Measurements from ENCODE around the gene DELE1.
A peak's percentile ranks its signal among the peaks of the same experiment; 100 is the strongest.

DELE1 gene, protein sequence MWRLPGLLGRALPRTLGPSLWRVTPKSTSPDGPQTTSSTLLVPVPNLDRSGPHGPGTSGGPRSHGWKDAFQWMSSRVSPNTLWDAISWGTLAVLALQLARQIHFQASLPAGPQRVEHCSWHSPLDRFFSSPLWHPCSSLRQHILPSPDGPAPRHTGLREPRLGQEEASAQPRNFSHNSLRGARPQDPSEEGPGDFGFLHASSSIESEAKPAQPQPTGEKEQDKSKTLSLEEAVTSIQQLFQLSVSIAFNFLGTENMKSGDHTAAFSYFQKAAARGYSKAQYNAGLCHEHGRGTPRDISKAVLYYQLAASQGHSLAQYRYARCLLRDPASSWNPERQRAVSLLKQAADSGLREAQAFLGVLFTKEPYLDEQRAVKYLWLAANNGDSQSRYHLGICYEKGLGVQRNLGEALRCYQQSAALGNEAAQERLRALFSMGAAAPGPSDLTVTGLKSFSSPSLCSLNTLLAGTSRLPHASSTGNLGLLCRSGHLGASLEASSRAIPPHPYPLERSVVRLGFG

DNA sequence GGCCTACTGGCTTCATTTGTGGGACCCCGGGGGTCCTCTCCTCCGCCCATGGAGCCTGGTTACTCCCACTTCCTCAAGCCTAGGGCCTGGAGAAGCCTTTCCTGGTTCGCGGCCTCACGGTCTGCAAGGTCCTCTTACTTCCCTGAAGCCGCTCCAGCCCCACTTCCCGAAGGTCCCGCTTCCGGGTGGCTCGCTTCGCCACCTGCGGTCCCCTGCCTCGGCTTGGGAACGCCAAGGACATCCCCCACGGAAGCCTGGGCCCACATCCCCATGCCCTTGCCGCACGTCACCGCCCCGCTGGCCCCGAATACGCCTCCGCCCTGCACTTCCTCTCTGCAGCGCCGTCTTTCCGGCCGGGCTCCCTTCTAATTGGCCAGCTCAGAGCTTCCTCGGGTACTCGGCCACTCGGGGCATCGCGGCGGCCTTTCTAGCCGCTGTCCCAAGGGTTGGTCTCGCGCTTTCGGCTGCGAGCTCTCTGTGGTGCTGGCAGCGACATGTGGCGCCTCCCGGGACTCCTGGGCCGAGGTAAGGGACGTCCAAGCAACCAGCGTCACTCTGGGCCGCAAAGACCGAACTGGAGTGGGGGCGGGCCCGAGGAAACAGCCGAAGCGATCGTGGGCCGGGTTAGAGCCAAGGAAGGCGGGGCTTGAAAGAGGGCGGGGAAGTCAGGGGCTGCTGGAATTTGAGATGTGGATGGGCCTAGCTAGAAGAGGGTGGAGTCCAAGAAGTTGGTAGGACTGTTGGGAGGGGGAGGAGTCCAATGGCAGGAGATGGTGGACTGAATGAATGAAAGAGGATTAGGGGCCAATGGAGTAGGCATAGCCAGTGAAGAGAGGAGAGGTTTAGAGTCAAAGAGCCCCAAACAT lies at the start of gene DELE1:
DELE1 (plus strand) TSS at position 424 of the 866 bp plus-strand sequence; CDS start at position 495, 71 bp downstream.
- peak within 1 kb of the TSS; percentile 70 for H3K4me3 ChIP-seq (ENCODE audit: control insufficient read depth, low read depth, low read length)
- TF ChIP-seq, protein P1, sequence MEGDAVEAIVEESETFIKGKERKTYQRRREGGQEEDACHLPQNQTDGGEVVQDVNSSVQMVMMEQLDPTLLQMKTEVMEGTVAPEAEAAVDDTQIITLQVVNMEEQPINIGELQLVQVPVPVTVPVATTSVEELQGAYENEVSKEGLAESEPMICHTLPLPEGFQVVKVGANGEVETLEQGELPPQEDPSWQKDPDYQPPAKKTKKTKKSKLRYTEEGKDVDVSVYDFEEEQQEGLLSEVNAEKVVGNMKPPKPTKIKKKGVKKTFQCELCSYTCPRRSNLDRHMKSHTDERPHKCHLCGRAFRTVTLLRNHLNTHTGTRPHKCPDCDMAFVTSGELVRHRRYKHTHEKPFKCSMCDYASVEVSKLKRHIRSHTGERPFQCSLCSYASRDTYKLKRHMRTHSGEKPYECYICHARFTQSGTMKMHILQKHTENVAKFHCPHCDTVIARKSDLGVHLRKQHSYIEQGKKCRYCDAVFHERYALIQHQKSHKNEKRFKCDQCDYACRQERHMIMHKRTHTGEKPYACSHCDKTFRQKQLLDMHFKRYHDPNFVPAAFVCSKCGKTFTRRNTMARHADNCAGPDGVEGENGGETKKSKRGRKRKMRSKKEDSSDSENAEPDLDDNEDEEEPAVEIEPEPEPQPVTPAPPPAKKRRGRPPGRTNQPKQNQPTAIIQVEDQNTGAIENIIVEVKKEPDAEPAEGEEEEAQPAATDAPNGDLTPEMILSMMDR (conservative IDR thresholded peaks at IDR 0.05; ENCODE audit: control insufficient read depth, insufficient read depth, low read depth, low read length) = no peak
- DNase-seq (ENCODE audit: low read depth) = peak; percentile 92

DNA sequence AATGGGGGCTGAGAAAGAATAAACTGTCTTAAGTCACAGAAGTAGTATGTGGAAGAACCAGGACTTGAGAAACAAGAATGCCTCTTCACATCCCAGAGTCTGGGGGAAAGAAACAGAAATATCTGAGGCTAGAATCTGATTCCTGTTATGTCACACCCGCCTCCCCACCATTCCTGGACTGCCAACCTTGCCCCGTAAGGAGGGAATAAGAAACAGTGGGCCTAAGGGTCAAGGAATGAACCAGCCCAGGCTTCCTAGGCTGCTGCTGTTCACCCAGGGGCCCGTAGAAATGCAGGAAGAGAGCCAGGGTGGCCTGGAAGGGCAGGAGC lies 49.8 kb upstream of the DELE1 start:
- TF ChIP-seq, protein P1 (conservative IDR thresholded peaks at IDR 0.05; ENCODE audit: control insufficient read depth, insufficient read depth, low read depth, low read length) = no peak
- H3K4me3 ChIP-seq (ENCODE audit: control insufficient read depth, low read depth, low read length) = no peak overlapping the region
- DNase-seq (ENCODE audit: low read depth) = no peak

DNA sequence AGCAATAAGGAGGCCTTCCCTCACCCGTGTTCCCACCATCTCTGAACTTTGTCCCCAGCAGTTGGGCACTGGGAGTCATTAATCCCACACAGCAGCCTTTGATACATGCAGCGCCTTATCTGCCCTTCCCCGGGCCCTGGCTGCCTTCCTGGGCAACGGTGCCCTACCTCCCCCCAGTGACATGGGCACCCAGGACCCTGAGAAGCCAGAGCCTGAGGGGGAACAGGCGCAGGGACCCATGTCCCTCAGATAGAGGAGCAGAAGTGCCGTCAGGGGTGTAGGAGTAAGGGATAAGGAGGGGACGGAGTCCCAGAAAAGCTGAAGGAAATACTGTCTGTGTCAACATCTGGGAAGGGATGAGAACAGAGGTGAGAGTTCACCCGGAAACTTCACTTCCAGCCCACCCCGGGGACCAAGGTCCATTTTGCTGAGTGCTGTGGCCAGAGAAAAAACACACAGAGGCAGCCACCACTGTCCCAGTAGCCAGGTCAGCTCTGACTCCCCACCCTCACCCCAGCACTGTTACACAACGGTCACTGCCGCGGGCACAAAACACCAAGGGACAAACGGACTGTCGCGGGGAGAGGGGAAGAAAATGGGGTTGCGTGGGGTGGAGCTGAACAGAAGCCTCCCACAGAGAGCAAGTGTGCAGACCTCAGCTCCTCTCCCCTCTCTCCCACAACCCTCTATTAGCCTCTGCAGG lies 49.3 kb upstream of the DELE1 start:
- DNase-seq (ENCODE audit: low read depth) = no peak

GRCh38 chr5:141875022-141875740 lies 48.5 kb upstream of the DELE1 start:
- no peak for DNase-seq (ENCODE audit: low read depth)
- H3K4me3 ChIP-seq (ENCODE audit: control insufficient read depth, low read depth, low read length) = no peak overlapping the region
- TF ChIP-seq, protein P1 (conservative IDR thresholded peaks at IDR 0.05; ENCODE audit: control insufficient read depth, insufficient read depth, low read depth, low read length) = no peak

More for the DNA sequence above, 49.3 kb upstream of the DELE1 start:
- TF ChIP-seq, protein P1 (conservative IDR thresholded peaks at IDR 0.05; ENCODE audit: control insufficient read depth, insufficient read depth, low read depth, low read length) = no peak
- H3K4me3 ChIP-seq (ENCODE audit: control insufficient read depth, low read depth, low read length) = no peak overlapping the region

DNA sequence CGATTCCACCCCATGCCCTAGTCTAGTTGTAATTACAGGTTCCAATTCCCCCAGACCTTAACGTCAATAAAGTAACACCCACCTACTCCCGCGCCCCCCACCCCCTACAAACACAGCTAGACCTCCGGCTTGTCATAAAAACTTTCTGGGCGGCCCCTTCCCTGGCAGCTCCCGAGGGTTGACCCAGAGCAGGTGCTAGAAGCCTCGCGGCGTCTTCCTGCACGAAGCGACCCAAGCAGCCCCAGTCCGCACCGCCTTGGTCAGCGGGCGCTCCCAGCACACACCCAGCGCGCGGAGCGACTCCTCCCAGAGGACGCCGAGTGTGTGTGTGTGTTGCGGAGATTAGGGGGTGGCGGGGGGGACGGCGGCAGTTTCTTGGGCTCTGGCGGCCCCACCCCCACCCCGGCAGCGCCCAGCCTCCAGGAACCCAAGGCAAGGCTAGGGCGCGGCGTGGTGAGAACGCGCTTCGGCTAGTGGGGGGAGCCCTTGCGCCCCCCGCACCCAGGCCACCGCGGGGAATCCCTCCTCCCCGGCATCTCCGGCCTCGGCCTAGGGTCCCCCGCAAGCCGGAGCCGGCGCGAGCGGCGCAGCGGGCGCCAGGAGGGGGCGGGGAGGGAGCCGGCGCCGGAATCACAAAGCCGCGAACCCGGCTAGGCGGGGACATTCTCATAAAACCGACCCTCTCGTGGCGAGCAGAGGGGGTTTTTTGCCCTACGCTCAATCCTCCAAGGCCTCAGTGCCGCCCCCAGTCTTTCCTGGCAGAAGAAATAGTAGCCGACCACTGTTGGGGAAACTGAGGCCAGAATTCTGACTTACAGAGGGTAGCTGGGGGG lies 47.7 kb upstream of the DELE1 start:
- TF ChIP-seq, protein P1 (conservative IDR thresholded peaks at IDR 0.05; ENCODE audit: control insufficient read depth, insufficient read depth, low read depth, low read length) = no peak
- H3K4me3 ChIP-seq (ENCODE audit: control insufficient read depth, low read depth, low read length) = no peak overlapping the region
- no peak for DNase-seq (ENCODE audit: low read depth)

All from fibroblast of mammary gland (primary cell).